Glutamatergic neuron (in vitro differentiated cells): ENCODE measurements around the gene GVQW3. TPM values are rescaled to one million over a fixed set of nuclear protein-coding genes. Genes with fewer than 3 reads are reported as not detected.

Experiments
- DNase-seq: peaks from one replicate; pipeline ENCODE4 v3.0.0; 2022
- H3K27ac Mint-ChIP-seq: one replicate; pipeline ENCODE4 v1.8.0; 2020; ENCODE audit warnings: mild to moderate bottlenecking, mixed read lengths, inconsistent platforms; ENCODE audit not compliant: unreplicated experiment
- H3K27me3 Mint-ChIP-seq: one replicate; pipeline ENCODE4 v1.8.0; 2020; ENCODE audit warnings: mild to moderate bottlenecking, moderate library complexity, mixed read lengths, inconsistent platforms; ENCODE audit not compliant: unreplicated experiment
- H3K36me3 Mint-ChIP-seq: one replicate; pipeline ENCODE4 v1.8.0; 2020; ENCODE audit warnings: mild to moderate bottlenecking, mixed read lengths, inconsistent platforms; ENCODE audit not compliant: unreplicated experiment
- H3K4me1 Mint-ChIP-seq: one replicate; pipeline ENCODE4 v1.8.0; 2020; ENCODE audit warnings: mild to moderate bottlenecking, low read depth, mixed read lengths, inconsistent platforms; ENCODE audit not compliant: unreplicated experiment
- H3K4me3 Mint-ChIP-seq: one replicate; pipeline ENCODE4 v1.8.0; 2020; ENCODE audit warnings: mild to moderate bottlenecking, mixed read lengths, inconsistent platforms; ENCODE audit not compliant: unreplicated experiment
- H3K9me3 Mint-ChIP-seq: one replicate; pipeline ENCODE4 v1.8.0; 2020; ENCODE audit warnings: mild to moderate bottlenecking, moderate library complexity, mixed read lengths, inconsistent platforms; ENCODE audit not compliant: unreplicated experiment
- total RNA-seq: library from RNA; stranded (reverse); fragmentation: NEBNext Ultra II Directional; extraction: Animal tissue kit (Norgen Biotek cat#: 25700); gene quantifications from one replicate; pipeline ENCODE4 v1.2.1, GENCODE V29; 2021; ENCODE audit not compliant: unreplicated experiment
- TF ChIP-seq, protein P1 (sequence below): fragments of 200-600 bp; sonication (generic); IDR thresholded peaks from one replicate; pipeline ENCODE4 v1.5.0; 2021; ENCODE audit not compliant: partially characterized antibody, unreplicated experiment

The GVQW3 gene
- total RNA-seq, 1 donor from 2014 or later: 14.8 TPM

DNA sequence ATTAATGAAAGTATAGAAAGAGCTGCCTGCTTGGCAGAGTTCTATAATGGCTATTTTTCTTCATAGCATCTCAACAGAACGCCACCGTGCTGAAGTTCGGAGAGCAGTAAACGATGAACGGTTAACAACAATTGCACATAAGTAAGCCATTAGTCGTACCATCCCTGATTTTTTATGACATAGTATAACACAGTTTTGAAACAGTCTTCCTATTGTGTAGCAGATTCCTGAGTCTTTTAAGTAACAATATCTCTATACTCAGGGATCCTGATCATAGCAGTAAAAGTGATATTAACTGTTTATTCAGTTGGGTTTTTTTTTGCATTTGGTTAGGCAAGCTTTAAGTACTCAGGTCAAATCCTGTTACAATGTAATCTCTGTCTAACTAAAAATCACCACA is 72.1 kb downstream of the GVQW3 start:
- no peaks in the 10 kb centered on the region for H3K36me3 Mint-ChIP-seq
- no peaks in the 10 kb centered on the region for H3K9me3 Mint-ChIP-seq
- no peak for DNase-seq
- H3K4me1 Mint-ChIP-seq: no peaks in the 10 kb centered on the region
- no peaks in the 10 kb centered on the region for H3K27me3 Mint-ChIP-seq
- H3K27ac Mint-ChIP-seq: no peak overlapping the region
- no peak overlapping the region for H3K4me3 Mint-ChIP-seq
- TF ChIP-seq, protein P1, sequence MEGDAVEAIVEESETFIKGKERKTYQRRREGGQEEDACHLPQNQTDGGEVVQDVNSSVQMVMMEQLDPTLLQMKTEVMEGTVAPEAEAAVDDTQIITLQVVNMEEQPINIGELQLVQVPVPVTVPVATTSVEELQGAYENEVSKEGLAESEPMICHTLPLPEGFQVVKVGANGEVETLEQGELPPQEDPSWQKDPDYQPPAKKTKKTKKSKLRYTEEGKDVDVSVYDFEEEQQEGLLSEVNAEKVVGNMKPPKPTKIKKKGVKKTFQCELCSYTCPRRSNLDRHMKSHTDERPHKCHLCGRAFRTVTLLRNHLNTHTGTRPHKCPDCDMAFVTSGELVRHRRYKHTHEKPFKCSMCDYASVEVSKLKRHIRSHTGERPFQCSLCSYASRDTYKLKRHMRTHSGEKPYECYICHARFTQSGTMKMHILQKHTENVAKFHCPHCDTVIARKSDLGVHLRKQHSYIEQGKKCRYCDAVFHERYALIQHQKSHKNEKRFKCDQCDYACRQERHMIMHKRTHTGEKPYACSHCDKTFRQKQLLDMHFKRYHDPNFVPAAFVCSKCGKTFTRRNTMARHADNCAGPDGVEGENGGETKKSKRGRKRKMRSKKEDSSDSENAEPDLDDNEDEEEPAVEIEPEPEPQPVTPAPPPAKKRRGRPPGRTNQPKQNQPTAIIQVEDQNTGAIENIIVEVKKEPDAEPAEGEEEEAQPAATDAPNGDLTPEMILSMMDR: no peak

- TF ChIP-seq, protein P1: no peak
- H3K4me1 Mint-ChIP-seq: no peaks in the 10 kb centered on the region
- no peaks in the 10 kb centered on the region for H3K9me3 Mint-ChIP-seq
- no peaks in the 10 kb centered on the region for H3K36me3 Mint-ChIP-seq
- H3K27me3 Mint-ChIP-seq: no peaks in the 10 kb centered on the region
- H3K27ac Mint-ChIP-seq: no peak overlapping the region
- H3K4me3 Mint-ChIP-seq: no peak overlapping the region
- no peak for DNase-seq
Measured at GRCh38 chr11:76455331-76455730, 74.2 kb downstream of the GVQW3 start.

GRCh38 chr11:76455931-76456330 is 74.8 kb downstream of the GVQW3 start:
- Mint-ChIP-seq H3K4me3 (no peak overlapping the region), H3K36me3 (no peaks in the 10 kb centered on the region), H3K27ac (no peak overlapping the region), H3K27me3 (no peaks in the 10 kb centered on the region), H3K9me3 (no peaks in the 10 kb centered on the region), H3K4me1 (no peaks in the 10 kb centered on the region)
- no peak for DNase-seq
- TF ChIP-seq, protein P1: no peak

DNA sequence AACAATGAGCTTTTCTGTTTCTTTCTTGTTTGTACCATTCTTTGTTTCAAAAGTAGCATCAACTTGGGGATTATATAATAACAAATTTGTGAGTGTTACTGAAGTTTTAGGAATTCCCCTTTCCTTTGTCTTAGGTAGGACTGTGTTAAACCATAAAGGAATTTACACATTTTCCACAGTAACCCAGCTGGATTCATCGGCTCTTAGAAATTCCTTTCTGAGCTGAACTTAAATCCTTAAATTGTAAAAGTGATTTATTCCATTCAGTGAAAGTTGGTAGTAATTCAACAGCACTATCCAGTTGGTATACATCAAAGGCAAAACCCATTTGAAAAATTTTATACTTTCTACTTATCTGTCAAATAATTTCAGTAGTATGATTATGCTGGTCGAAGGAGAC is 75.4 kb downstream of the GVQW3 start:
- Mint-ChIP-seq H3K4me3 (no peak overlapping the region), H3K4me1 (no peaks in the 10 kb centered on the region), H3K27ac (no peak overlapping the region), H3K9me3 (no peaks in the 10 kb centered on the region), H3K36me3 (no peaks in the 10 kb centered on the region), H3K27me3 (no peaks in the 10 kb centered on the region)
- no peak for DNase-seq
- TF ChIP-seq, protein P1: no peak

Other genes starting within 250 kb of the GVQW3 start
- 0.37 TPM for gene WNT11, start 174.8 kb upstream of the GVQW3 start, total RNA-seq
- 32.2 TPM for gene THAP12, start 191 bp upstream of the GVQW3 start, total RNA-seq
- gene EMSY, start 63.7 kb downstream of the GVQW3 start, total RNA-seq: 31.4 TPM